T-cell (primary cell): Measurements from ENCODE around the gene PDE8B. TPM values are rescaled to one million over a fixed set of nuclear protein-coding genes. Genes with fewer than 3 reads are reported as not detected.

Source experiments
- ATAC-seq, 4 experiments: fragments of 200-7000 bp in 3 of 4; fragments of 150-1000 bp in 1 of 4; cut with Tn5 transposase; replicated peaks in 1 of 4; 1 replicate in 3 of 4; 2 replicates in 1 of 4; pipeline ENCODE4 v1.10.0; 2021; ENCODE audit warnings: moderate library complexity in 3 of 4, mild to moderate bottlenecking in 2 of 4, moderate number of reproducible peaks in 1 of 4
- CTCF ChIA-PET, 2 donors: fragments of 300-600 bp; sonication (Branson Sonifier 250); formaldehyde crosslinking; loops; one replicate each; lab custom pipeline; 2022; ENCODE audit warnings: antibody characterized with exemption in 2 of 2; lab: Charles Lee
- POLR2A ChIA-PET, 2 donors: fragments of 300-600 bp; sonication (Branson Sonifier 250); formaldehyde crosslinking; loops; one replicate each; lab custom pipeline; 2022; ENCODE audit warnings: antibody characterized with exemption in 2 of 2; lab: Charles Lee
- DNase-seq, 35 experiments: peaks; one replicate each; pipeline versions ENCODE4 v3.0.0 to v3.0.0-alpha.2; 2013 to 2023
- H3K27ac ChIP-seq: one replicate; pipeline ENCODE4 v1.5.1; 2013; ENCODE audit warnings: low read length
- H3K27me3 ChIP-seq, 2 experiments: replicated peaks in 1 of 2; 1 replicate in 1 of 2; 2 replicates in 1 of 2; pipeline versions ENCODE4 v1.6.1 to v1.7.0; 2013; ENCODE audit warnings: low read length in 1 of 2, mixed read lengths in 1 of 2; ENCODE audit not compliant: control insufficient read depth in 2 of 2, insufficient read depth in 2 of 2; ENCODE audit errors: extremely low read depth in 1 of 2
- H3K36me3 ChIP-seq, 2 donors: 1 replicate in 1 of 2; 2 replicates in 1 of 2; pipeline versions ENCODE4 v1.6.1 to v1.7.0; 2013; ENCODE audit warnings: low read length in 1 of 2; ENCODE audit not compliant: control insufficient read depth in 2 of 2, insufficient read depth in 1 of 2; ENCODE audit errors: extremely low read depth in 1 of 2
- H3K4me1 ChIP-seq, 2 experiments: 1 replicate in 1 of 2; 2 replicates in 1 of 2; pipeline versions ENCODE4 v1.6.1 to v1.7.0; 2013; ENCODE audit warnings: low read length in 2 of 2, mixed read lengths in 1 of 2; ENCODE audit not compliant: insufficient read depth in 2 of 2, control insufficient read depth in 1 of 2; ENCODE audit errors: extremely low read depth in 1 of 2
- H3K4me3 ChIP-seq, 2 donors: 1 replicate in 1 of 2; 2 replicates in 1 of 2; pipeline versions ENCODE4 v1.5.1 to v1.7.0; 2013; ENCODE audit warnings: mild to moderate bottlenecking in 2 of 2, low read length in 1 of 2, moderate library complexity in 1 of 2; ENCODE audit not compliant: control insufficient read depth in 1 of 2; ENCODE audit errors: extremely low read depth in 1 of 2
- H3K9me3 ChIP-seq: 2 replicates; pipeline ENCODE4 v1.7.0; 2013
- H3K27ac Mint-ChIP-seq, 2 donors: one replicate each; pipeline ENCODE4 v1.8.0; 2020 to 2021; ENCODE audit warnings: mild to moderate bottlenecking in 2 of 2, mixed read lengths in 2 of 2
- H3K27me3 Mint-ChIP-seq, 2 donors: one replicate each; pipeline ENCODE4 v1.8.0; 2021 to 2022; ENCODE audit warnings: mixed read lengths in 2 of 2
- H3K36me3 Mint-ChIP-seq: one replicate; pipeline ENCODE4 v1.8.0; 2021; ENCODE audit warnings: mixed read lengths
- H3K4me1 Mint-ChIP-seq, 3 donors: one replicate each; pipeline ENCODE4 v1.8.0; 2020 to 2022; ENCODE audit warnings: mixed read lengths in 3 of 3, mild to moderate bottlenecking in 1 of 3
- H3K4me3 Mint-ChIP-seq, 3 donors: one replicate each; pipeline ENCODE4 v1.8.0; 2020 to 2022; ENCODE audit warnings: mild to moderate bottlenecking in 3 of 3, mixed read lengths in 3 of 3, moderate library complexity in 3 of 3
- H3K9me3 Mint-ChIP-seq, 3 donors: one replicate each; pipeline ENCODE4 v1.8.0; 2020 to 2022; ENCODE audit warnings: mixed read lengths in 3 of 3
- WGBS: methylation state at CpG from one replicate; pipeline ENCODE4 v1.1.5; 2013; ENCODE audit warnings: missing lambda C conversion rate; ENCODE audit not compliant: insufficient coverage; 5-methylcytosine and 5-hydroxymethylcytosine counted together
- total RNA-seq, 35 experiments: library from RNA in 6 of 35; stranded (reverse) in 6 of 35; fragments of 120-200 nt in 1 of 35; gene quantifications; one replicate each; pipeline versions ENCODE4 v1.2.1 to v1.2.4 and lab custom pipeline; 2013 to 2026

The PDE8B gene
- total RNA-seq, 5 donors from 2014 or later (not counting 1 experiment from before 2014, with no cell fraction given), result 0.15 to 0.66 (median 0.23) TPM; not detected in 2

GRCh38 chr5:77407152-77407551 lies 196.7 kb downstream of the PDE8B start:
- H3K27ac ChIP-seq, result no peak overlapping the region
- H3K4me3 Mint-ChIP-seq, result no peak overlapping the region
- DNase-seq, result no peak
- 86% methylated on average over 8 of the region's 10 CpGs for WGBS
- H3K36me3 Mint-ChIP-seq, result no peaks in the 10 kb centered on the region
- H3K9me3 ChIP-seq, result no peaks in the 10 kb centered on the region
- ATAC-seq, result no peak
- H3K4me3 ChIP-seq, result no peak overlapping the region
- H3K4me1 ChIP-seq, result peaks cover 0 to 6% of the 10 kb centered on the region in 2 experiments
- ChIA-PET CTCF (interaction anchor here in 1 of 2 donors (0.9 kb wide), 1 partner anchor 85 kb away, joined by 3 read pairs; the partner anchor contains the start of gene WDR41), POLR2A (interaction anchor here in 1 of 2 donors (0.6 kb wide), 1 partner anchor 22 kb away, joined by 3 read pairs; no protein-coding TSS in a partner anchor)
- peaks cover 0 to 6% of the 10 kb centered on the region in 2 experiments for H3K27me3 ChIP-seq
- H3K27ac Mint-ChIP-seq, result no peak overlapping the region
- no peaks in the 10 kb centered on the region for H3K9me3 Mint-ChIP-seq
- no peaks in the 10 kb centered on the region for H3K4me1 Mint-ChIP-seq
- no peaks in the 10 kb centered on the region for H3K36me3 ChIP-seq
- H3K27me3 Mint-ChIP-seq, result peaks cover 3 to 4% of the 10 kb centered on the region in 2 donors

GRCh38 chr5:77409870-77410621 lies 199.6 kb downstream of the PDE8B start:
- WGBS, result 55% methylated on average over 3 of the region's 10 CpGs
- Mint-ChIP-seq H3K36me3 (no peaks in the 10 kb centered on the region), H3K4me1 (no peaks in the 10 kb centered on the region), H3K4me3 (no peak overlapping the region), H3K27me3 (peaks cover 3 to 4% of the 10 kb centered on the region in 2 donors), H3K9me3 (no peaks in the 10 kb centered on the region), H3K27ac (no peak overlapping the region)
- DNase-seq (no peak), ATAC-seq (no peak)
- no peaks in the 10 kb centered on the region for H3K36me3 ChIP-seq
- H3K9me3 ChIP-seq, result no peaks in the 10 kb centered on the region
- CTCF ChIA-PET, result no interaction called here
- POLR2A ChIA-PET, result interaction anchor here in 1 of 2 donors (0.5 kb wide), 1 partner anchor 32 kb away, joined by 3 read pairs; no protein-coding TSS in a partner anchor
- H3K27me3 ChIP-seq, result peaks cover 0 to 6% of the 10 kb centered on the region in 2 experiments
- H3K27ac ChIP-seq, result no peak overlapping the region
- no peak overlapping the region for H3K4me3 ChIP-seq
- peaks cover 0 to 6% of the 10 kb centered on the region in 2 experiments for H3K4me1 ChIP-seq

- Histone ChIP-seq H3K27ac (no peak overlapping the region), H3K36me3 (no peaks in the 10 kb centered on the region), H3K27me3 (peaks cover 0 to 7% of the 10 kb centered on the region in 2 experiments), H3K4me1 (peaks cover 0 to 6% of the 10 kb centered on the region in 2 experiments), H3K9me3 (no peaks in the 10 kb centered on the region), H3K4me3 (no peak overlapping the region)
- no peaks in the 10 kb centered on the region for H3K4me1 Mint-ChIP-seq
- peaks cover 14 to 18% of the 10 kb centered on the region in 2 donors for H3K27me3 Mint-ChIP-seq
- ATAC-seq, result no peak
- DNase-seq, result no peak
- POLR2A ChIA-PET, result interaction anchor here in 1 of 2 donors (0.6 kb wide), 1 partner anchor 66 kb away, joined by 4 read pairs; no protein-coding TSS in a partner anchor
- no CpG with 5 or more reads among the region's 7 CpGs for WGBS
- H3K36me3 Mint-ChIP-seq, result no peaks in the 10 kb centered on the region
- H3K9me3 Mint-ChIP-seq, result no peaks in the 10 kb centered on the region
- no peak overlapping the region for H3K27ac Mint-ChIP-seq
- H3K4me3 Mint-ChIP-seq, result no peak overlapping the region
- CTCF ChIA-PET, result no interaction called here
These were observed 202.6 kb downstream of the PDE8B start for GRCh38 chr5:77413049-77413448.

DNA sequence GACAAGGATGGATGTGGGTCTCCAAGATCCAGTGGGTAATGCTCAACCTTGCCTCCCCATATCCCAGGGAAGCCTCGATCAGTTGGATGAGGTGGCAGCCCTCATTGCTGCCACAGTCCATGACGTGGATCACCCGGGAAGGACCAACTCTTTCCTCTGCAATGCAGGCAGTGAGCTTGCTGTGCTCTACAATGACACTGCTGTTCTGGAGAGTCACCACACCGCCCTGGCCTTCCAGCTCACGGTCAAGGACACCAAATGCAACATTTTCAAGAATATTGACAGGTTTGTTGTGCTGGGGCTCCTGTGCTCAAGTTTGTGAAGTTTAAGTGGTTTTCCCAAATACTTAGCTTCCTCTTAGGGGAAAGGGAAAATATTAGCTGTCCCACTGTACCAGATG lies 207.7 kb downstream of the PDE8B start:
- H3K4me1 Mint-ChIP-seq, result no peaks in the 10 kb centered on the region
- H3K27ac ChIP-seq, result no peak overlapping the region
- peaks cover 0 to 13% of the 10 kb centered on the region in 2 experiments for H3K27me3 ChIP-seq
- H3K9me3 Mint-ChIP-seq, result no peaks in the 10 kb centered on the region
- WGBS, result 68% methylated on average over 2 of the region's 5 CpGs
- H3K4me3 Mint-ChIP-seq, result no peak overlapping the region
- ChIA-PET POLR2A (no interaction called here), CTCF (no interaction called here)
- H3K27ac Mint-ChIP-seq, result no peak overlapping the region
- H3K4me1 ChIP-seq, result no peaks in the 10 kb centered on the region
- DNase-seq (no peak), ATAC-seq (no peak)
- H3K4me3 ChIP-seq, result no peak overlapping the region
- no peaks in the 10 kb centered on the region for H3K36me3 ChIP-seq
- H3K27me3 Mint-ChIP-seq, result peaks cover 17 to 21% of the 10 kb centered on the region in 2 donors
- H3K36me3 Mint-ChIP-seq, result no peaks in the 10 kb centered on the region
- no peaks in the 10 kb centered on the region for H3K9me3 ChIP-seq

DNA sequence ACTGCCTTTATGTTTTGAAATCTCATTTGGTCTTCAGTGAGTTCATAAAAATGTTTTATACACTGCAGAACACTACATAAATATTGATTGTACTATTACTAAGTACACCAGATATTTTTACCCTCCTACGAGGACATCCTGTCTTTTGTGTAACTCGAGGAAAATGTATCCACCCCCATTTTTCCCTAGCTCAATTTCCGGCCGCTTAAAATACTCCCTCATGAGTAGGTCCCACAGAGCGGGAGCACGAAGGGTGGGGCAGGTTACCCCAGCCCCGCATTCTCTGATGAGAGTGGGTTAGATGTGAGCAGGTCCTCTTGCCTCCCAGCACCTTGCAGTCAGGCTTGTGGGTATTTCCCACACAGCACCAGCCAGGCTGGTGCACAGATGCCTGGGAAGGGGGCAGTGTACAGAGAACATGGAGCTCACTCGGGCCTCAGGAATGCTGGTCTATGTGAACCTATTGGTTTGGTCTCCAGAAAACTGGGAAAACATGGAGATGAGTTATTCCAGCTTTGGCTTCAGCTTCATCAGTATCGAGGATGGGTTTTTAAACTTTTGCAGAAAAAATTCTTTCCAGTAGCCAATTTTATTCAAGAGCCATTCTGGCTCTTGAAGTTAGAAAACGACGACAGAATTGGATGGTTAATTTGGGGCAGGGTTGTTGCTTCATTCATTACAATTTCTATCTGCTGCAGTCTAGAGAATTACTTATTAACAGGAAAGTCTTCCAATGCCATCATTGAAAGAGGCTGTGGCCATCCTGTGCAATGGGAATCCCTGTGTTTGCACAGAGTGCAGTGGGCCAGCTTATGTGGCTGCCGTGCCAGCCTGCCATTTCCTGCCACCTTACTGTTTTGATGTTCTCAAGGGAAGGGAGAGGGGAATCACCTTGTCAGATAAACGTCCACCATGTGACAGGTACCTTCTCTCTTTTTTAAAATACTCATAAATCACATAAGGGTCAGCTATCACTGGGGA lies 208.4 kb downstream of the PDE8B start:
- CTCF ChIA-PET, result no interaction called here
- ATAC-seq, result no peak
- no peaks in the 10 kb centered on the region for H3K9me3 ChIP-seq

More for the DNA sequence above, 208.4 kb downstream of the PDE8B start:
- Mint-ChIP-seq H3K36me3 (no peaks in the 10 kb centered on the region), H3K27ac (no peak overlapping the region), H3K4me1 (no peaks in the 10 kb centered on the region), H3K4me3 (no peak overlapping the region), H3K9me3 (no peaks in the 10 kb centered on the region), H3K27me3 (peaks cover 17 to 21% of the 10 kb centered on the region in 2 donors)
- DNase-seq, result no peak
- POLR2A ChIA-PET, result interaction anchor here in 1 of 2 donors (0.6 kb wide), 1 partner anchor 177 kb away, joined by 3 read pairs; no protein-coding TSS in a partner anchor
- Histone ChIP-seq H3K36me3 (no peaks in the 10 kb centered on the region), H3K4me3 (no peak overlapping the region), H3K27me3 (peaks cover 0 to 13% of the 10 kb centered on the region in 2 experiments), H3K4me1 (no peaks in the 10 kb centered on the region), H3K27ac (no peak overlapping the region)
- 100% methylated on average over 1 of the region's 13 CpGs for WGBS
